D721Med (cell line): ENCODE data around the gene PLPPR1.

Experiments used
- DNase-seq: peaks from one replicate; pipeline ENCODE4 v3.0.0; 2011; ENCODE audit warnings: low spot score; ENCODE audit not compliant: insufficient read length
- FAIRE-seq: peaks from 2 replicates; lab custom pipeline; 2011; peaks lifted over from hg19 to GRCh38; lab: Jason Lieb, UNC
- TF ChIP-seq, protein P1 (sequence below): IDR thresholded peaks from 2 replicates; pipeline ENCODE4 v1.5.1; 2012; ENCODE audit warnings: mild to moderate bottlenecking, control low read depth; ENCODE audit not compliant: insufficient read depth; ENCODE audit errors: missing control alignments

The PLPPR1 gene

DNA sequence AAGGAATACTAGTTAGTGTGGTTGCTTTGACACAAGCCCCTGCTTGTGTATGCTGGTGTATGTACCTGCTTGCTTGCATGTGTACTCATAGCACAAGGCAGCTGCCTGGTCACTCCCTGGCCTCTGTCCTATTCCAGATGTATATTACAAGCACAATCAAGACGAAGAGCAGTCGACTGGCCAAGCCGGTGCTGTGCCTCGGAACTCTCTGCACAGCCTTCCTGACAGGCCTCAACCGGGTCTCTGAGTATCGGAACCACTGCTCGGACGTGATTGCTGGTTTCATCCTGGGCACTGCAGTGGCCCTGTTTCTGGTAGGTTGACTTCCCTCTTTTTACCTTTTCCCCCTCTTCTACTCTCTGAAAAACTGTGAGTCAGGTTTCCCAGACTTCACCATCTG lies 284.1 kb downstream of the PLPPR1 start:
- DNase-seq: no peak
- FAIRE-seq: no peak
- TF ChIP-seq, protein P1, sequence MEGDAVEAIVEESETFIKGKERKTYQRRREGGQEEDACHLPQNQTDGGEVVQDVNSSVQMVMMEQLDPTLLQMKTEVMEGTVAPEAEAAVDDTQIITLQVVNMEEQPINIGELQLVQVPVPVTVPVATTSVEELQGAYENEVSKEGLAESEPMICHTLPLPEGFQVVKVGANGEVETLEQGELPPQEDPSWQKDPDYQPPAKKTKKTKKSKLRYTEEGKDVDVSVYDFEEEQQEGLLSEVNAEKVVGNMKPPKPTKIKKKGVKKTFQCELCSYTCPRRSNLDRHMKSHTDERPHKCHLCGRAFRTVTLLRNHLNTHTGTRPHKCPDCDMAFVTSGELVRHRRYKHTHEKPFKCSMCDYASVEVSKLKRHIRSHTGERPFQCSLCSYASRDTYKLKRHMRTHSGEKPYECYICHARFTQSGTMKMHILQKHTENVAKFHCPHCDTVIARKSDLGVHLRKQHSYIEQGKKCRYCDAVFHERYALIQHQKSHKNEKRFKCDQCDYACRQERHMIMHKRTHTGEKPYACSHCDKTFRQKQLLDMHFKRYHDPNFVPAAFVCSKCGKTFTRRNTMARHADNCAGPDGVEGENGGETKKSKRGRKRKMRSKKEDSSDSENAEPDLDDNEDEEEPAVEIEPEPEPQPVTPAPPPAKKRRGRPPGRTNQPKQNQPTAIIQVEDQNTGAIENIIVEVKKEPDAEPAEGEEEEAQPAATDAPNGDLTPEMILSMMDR: no peak

DNA sequence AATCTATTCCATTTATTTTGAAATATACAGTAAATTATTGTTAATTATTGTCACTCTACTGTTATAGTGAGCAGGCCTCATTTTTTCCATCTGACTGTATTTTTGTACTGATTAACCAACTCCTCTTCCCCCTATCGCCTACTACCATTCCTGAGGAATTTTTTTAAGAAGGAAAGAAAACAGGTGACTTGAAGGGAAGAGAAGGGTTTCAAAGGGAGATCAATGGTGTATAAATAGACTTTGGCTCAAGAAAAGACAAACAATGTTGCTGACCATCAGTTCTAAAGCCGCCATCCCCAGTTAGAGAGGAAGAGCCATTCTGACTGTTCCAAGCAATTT lies 286.6 kb downstream of the PLPPR1 start:
- TF ChIP-seq, protein P1: no peak
- DNase-seq (no peak), FAIRE-seq (no peak)

DNA sequence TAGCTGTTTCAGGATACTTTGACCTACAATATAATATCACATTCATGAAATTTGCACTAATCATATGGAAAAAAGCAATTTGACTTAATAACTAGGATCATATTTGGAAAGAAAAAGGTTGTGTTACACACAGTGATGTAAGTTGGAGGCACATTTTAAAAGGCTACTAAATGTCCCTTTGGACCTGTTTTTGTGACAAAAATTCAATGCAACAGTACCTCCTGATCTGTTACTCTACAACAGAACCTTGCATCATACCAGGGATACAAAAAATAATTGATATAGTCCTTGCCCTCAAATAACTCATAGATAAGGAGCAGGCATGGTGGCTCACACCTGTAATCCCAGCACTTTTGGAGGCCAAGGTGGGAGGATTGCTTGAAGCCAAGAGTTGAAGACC lies 289.2 kb downstream of the PLPPR1 start:
- TF ChIP-seq, protein P1: no peak
- no peak for DNase-seq
- no peak for FAIRE-seq

DNA sequence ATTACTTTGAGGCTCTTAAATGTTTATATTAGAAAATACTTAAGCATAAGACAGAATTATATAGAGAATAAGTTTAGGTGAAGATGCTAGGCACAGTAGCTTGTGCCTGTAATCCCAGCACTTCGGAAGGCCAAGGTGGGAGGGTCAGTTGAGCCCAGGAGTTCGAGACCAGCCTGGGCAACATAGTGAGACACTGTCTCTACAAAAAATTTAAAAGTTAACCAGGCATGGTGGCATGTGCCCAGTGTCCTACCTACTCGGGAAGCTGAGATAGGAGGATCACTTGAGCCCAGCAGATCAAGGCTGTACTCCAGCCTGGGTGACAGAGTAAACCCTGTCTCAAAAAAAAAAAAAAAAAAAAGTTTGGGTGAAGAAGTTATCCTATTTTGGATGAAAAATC lies 294.6 kb downstream of the PLPPR1 start:
- TF ChIP-seq, protein P1: no peak
- FAIRE-seq: no peak

DNA sequence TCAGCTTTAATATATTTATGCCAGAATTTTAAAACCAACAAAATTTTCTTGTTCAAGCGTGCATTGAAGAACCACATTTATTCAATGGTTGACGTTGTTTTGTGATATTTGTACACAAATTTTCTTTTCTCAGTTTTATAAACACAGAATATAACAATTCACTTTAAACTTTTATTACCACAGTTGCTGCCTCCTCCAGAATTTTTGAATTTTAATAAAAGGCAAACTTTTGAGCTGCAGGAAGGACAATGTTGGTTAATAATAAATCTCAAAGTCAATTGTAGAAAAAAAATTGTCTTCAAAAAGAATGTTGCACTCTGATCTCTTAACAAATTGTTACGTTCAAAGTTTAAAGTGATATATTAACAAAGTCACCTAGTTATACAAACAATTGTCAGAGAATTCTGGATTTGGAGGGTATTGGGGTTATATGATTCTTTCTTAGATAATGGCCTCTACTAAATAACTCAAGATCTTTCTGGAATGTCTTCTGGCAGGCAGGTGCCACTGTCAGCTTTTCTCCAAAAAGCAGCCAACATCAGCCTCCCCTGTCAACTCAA lies 295.8 kb downstream of the PLPPR1 start:
- no peak for FAIRE-seq

More for the DNA sequence above, 294.6 kb downstream of the PLPPR1 start:
- DNase-seq: no peak

DNA sequence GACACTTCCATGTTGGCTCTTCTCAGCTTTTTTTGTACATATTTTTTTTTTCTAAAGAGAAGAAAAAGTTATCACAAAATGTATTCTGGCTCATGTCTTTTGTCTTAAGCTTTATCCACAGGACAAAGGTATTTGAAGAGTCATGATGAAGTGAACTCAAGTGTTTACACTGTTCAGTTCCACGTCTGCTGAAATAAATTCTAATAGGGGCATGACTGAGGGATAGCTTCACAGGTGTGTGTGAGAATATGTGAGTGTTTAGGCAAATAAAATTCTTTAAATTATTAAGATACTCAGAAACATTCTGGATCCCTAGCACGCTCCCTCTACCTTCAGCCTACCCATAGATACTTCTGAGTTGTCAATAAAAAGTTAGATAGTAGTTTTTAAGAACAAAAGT lies 296.5 kb downstream of the PLPPR1 start:
- FAIRE-seq (no peak), DNase-seq (no peak)
- TF ChIP-seq, protein P1: no peak

More for the DNA sequence above, 295.8 kb downstream of the PLPPR1 start:
- TF ChIP-seq, protein P1: no peak
- no peak for DNase-seq

DNA sequence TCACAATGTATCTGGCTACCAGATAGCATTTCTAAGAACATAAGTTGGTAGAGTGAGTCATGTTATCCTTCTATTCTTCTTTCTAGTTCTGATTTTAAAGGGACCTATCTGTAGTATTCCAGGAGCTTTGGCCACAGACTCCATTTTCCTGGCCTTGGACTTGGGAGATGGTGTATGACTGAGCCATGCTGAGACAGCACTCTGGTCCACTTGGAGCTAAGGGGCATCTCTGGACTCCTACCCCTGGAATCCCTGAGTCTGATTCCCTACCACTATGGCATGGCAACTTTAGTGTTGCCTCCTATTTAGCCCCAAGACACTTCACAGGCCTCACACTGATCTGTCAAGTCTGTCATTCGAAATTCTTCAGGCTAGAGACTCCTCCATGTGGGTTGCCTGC lies 297.5 kb downstream of the PLPPR1 start:
- TF ChIP-seq, protein P1: no peak
- no peak for FAIRE-seq
- no peak for DNase-seq
